HG02759 (cell line): Measurements from ENCODE around the gene LRP8.
"Not testable (repeated sequence)": the region's sequence is repeated elsewhere in the genome, so short reads cannot be mapped to it uniquely, and the experiment has no call there.

ENCODE experiments used
- ATAC-seq: cut with Tn5 transposase; IDR thresholded peaks from one replicate; pipeline ENCODE4 v1.9.1; 2021; ENCODE audit warnings: mild to moderate bottlenecking, moderate library complexity; ENCODE audit not compliant: unreplicated experiment

The LRP8 gene

GRCh38 chr1:53285969-53286760 is 41.7 kb downstream of the LRP8 start:
- no peak for ATAC-seq

- no peak for ATAC-seq
Measured at GRCh38 chr1:53285546-53285945, 42.3 kb downstream of the LRP8 start.

- ATAC-seq: no peak
Measured at GRCh38 chr1:53284224-53285020, 43.4 kb downstream of the LRP8 start.

GRCh38 chr1:53283156-53283555 is 44.7 kb downstream of the LRP8 start:
- not testable (repeated sequence) for ATAC-seq

- ATAC-seq: no peak
Measured at GRCh38 chr1:53281133-53281532, 46.7 kb downstream of the LRP8 start.

GRCh38 chr1:53280496-53280895 is 47.4 kb downstream of the LRP8 start:
- ATAC-seq: no peak

- ATAC-seq: no peak
Measured at GRCh38 chr1:53279296-53280200, 48.3 kb downstream of the LRP8 start.

GRCh38 chr1:53278298-53278725 is 49.6 kb downstream of the LRP8 start:
- no peak for ATAC-seq

- no peak for ATAC-seq
Measured at GRCh38 chr1:53277326-53277725, 50.5 kb downstream of the LRP8 start.

GRCh38 chr1:53276902-53277281 is 51.0 kb downstream of the LRP8 start:
- no peak for ATAC-seq

GRCh38 chr1:53276153-53276901 is 51.5 kb downstream of the LRP8 start:
- no peak for ATAC-seq

- ATAC-seq: no peak
Measured at GRCh38 chr1:53275566-53275965, 52.3 kb downstream of the LRP8 start.

- ATAC-seq: no peak
Measured at GRCh38 chr1:53274541-53275185, 53.2 kb downstream of the LRP8 start.

- ATAC-seq: no peak
Measured at GRCh38 chr1:53274026-53274425, 53.8 kb downstream of the LRP8 start.

GRCh38 chr1:53273526-53273925 is 54.3 kb downstream of the LRP8 start:
- ATAC-seq: no peak

GRCh38 chr1:53272349-53272748 is 55.5 kb downstream of the LRP8 start:
- no peak for ATAC-seq

- no peak for ATAC-seq
Measured at GRCh38 chr1:53271446-53272090, 56.3 kb downstream of the LRP8 start.

GRCh38 chr1:53270873-53271272 is 57.0 kb downstream of the LRP8 start:
- no peak for ATAC-seq

GRCh38 chr1:53270107-53270506 is 57.8 kb downstream of the LRP8 start:
- no peak for ATAC-seq
